Omental fat pad (tissue), 4 donors: ENCODE results near the gene GJB1. TPM values are rescaled to one million over a fixed set of nuclear protein-coding genes. Genes with fewer than 3 reads are reported as not detected.

ENCODE experiments used
- ATAC-seq: fragments of 150-250 bp; one replicate; pipeline ENCODE4 v1.9.1; 2016; ENCODE audit warnings: mild to moderate bottlenecking, moderate library complexity; ENCODE audit not compliant: low FRiP score
- DNase-seq: peaks from one replicate; pipeline ENCODE4 v3.0.0-alpha.2; 2019; ENCODE audit warnings: low spot score
- total RNA-seq, 4 donors: library from RNA; depleted of rRNA; stranded (reverse); fragments of >200 nt; gene quantifications; one replicate each; pipeline ENCODE4 v1.1.0, GENCODE V29; 2016
- TF ChIP-seq, protein P1 (sequence below), 3 donors: fragments of 450-650 bp; IDR thresholded peaks; one replicate each; pipeline ENCODE4 v1.5.1; 2016 to 2017; ENCODE audit warnings: antibody characterized with exemption in 3 of 3, mild to moderate bottlenecking in 3 of 3, moderate library complexity in 2 of 3

Gene GJB1
- total RNA-seq, 4 donors from 2014 or later: 0.31 TPM; not detected in 3

DNA sequence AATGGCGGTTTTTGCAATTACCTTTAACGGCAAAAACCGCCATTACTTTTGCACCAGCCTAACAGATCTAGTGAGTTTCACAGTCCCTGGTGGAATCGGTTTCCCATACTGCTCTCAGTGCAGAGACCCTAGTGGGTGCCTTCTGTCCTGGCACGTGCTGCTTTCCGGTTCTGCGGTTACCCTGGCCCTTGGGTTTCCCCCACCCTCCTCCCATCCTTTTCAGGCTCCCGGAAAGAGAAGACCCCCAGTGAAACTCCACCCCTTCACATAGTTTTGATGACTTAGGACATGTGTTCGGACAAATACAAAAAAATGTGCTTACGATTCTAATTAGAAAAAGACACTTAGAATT lies 41.5 kb upstream of the GJB1 start:
- TF ChIP-seq, protein P1, sequence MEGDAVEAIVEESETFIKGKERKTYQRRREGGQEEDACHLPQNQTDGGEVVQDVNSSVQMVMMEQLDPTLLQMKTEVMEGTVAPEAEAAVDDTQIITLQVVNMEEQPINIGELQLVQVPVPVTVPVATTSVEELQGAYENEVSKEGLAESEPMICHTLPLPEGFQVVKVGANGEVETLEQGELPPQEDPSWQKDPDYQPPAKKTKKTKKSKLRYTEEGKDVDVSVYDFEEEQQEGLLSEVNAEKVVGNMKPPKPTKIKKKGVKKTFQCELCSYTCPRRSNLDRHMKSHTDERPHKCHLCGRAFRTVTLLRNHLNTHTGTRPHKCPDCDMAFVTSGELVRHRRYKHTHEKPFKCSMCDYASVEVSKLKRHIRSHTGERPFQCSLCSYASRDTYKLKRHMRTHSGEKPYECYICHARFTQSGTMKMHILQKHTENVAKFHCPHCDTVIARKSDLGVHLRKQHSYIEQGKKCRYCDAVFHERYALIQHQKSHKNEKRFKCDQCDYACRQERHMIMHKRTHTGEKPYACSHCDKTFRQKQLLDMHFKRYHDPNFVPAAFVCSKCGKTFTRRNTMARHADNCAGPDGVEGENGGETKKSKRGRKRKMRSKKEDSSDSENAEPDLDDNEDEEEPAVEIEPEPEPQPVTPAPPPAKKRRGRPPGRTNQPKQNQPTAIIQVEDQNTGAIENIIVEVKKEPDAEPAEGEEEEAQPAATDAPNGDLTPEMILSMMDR (IDR thresholded peaks at IDR 0.05): no peak
- ATAC-seq (no peak), DNase-seq (no peak)

DNA sequence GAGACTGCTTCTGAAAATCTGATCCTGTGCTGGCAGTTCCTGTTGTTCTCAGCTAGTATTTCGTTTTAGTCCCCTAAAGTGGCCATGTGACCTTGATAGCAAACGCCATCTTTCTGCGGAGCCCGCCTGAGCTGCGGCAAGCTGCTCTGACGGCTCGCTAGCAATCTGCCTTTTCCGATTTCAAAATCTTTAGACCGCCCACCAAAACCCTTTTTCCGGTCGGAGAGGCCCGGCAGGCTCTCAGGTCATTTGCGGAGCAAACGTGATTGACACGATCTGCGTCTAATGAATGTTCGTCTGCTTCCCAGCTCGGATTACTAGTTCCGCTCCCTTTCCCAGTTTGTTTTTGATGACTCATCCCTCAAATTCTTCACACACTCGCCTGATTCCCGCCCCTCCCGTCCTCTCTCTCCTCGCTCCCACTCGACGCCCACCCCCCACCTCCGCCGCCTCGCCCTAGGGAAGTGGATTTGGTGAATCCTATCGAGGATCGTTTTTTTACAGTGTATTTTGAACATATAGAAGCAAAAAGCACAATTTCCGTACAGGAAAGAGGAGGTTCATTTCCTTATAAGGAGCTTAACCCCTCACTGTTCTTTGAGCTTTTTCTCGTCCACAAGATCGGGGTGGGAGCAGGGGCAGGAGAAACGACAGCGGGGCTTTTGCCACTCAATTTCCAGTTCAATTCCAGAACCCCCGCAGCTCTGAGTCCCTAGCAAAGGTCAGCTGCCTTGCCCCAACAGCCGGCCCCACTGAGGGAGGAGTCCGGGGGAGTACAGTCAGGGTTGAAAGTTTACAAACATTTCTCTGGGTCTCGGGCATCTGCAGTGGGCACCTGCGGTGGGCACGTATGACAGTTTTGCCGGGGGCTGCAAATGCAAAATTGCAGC lies 40.9 kb upstream of the GJB1 start:
- ATAC-seq: peak; percentile 86
- peak; percentile 27 for DNase-seq
- TF ChIP-seq, protein P1 (IDR thresholded peaks at IDR 0.05): no peak

DNA sequence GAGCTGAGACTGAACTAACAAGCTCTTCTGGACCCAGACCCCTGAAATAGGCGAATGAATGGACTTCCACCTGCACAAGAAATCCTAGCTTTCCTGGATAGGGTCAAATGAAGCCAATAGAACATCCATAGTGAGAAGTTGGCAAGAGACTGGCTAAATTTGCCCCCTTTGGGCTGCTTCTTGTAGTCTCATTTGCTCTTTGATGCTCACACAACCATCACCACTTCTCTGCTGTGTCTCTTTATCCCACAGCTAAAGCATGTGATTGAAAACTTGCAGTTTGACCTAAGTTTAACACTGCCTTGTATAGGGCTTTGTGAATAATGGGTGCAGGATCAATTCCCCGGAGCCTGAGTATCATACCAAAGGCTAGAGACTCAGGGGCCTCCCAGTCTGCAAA lies 40.2 kb upstream of the GJB1 start:
- ATAC-seq (no peak), DNase-seq (no peak)
- TF ChIP-seq, protein P1 (IDR thresholded peaks at IDR 0.05): no peak

DNA sequence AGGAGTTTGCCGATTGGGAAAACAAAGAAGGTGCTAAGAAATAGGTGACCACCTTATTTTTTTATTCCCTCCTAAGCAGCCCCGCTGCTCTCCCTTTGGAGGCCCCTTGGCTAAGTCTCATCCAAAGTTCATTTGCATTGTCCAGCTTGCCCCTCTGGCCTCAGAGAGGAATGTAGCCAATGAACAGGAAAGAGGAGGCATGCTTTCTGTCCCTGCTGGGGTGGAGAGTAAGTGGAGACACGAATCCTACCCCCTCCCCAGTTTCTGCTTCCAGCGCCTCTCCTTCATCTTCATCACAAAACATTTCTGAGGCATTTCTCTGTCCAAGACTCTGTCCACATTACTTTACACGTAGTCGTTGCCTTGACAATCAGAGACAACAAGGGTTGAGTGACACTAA lies 39.7 kb upstream of the GJB1 start:
- no peak for ATAC-seq
- TF ChIP-seq, protein P1 (IDR thresholded peaks at IDR 0.05): no peak
- DNase-seq: no peak

DNA sequence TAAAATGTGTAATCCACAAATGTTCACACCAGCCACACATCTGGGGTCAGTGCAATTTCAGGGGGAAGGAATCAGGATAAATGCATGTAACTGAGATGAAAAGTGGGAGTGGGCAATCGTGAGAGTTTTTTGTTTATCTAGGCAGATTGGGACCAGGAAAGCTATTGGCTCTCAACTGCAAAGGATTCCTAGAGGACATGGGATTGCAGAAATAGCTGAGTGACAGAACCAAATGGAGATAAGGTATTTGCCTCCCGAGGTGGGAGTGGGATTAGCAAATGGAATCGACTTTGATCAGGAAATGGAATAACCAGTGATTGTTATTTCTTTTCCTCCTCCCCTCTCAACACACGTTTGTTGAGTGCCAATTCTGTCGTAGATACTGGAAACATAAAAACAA lies 38.9 kb upstream of the GJB1 start:
- TF ChIP-seq, protein P1 (IDR thresholded peaks at IDR 0.05): no peak
- DNase-seq (no peak), ATAC-seq (no peak)

DNA sequence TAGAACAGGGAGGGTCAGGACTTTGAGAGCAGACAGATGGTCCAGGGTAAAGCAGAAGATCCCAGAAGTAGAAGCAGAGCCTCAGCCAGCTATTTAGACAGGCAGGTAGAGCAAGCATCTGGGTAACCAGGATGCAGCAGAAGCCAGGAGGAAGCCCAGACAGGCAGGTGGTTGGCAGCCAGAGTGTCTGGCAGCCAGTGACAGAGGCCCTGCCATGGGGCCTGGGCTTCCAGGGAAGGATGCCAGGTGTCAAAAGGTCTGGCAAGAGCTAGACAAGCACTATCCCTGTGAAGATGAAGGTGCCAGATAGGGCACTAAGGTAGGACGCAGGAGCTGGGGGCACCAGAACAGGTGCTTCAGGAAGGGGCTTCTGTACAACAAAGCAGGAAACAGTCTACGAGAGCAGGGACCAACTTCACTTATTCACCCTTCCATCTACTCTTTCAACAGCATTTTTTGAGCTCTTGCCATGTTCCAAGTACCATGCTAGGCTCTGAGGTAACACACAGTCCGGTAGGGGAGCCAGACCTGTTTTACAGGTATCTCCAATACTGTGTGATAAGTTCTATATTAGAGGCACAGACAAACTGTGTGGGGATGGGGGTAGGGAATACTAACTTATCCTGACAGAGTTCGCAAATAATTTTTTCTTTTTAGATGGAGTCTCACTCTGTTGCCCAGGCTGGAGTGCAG lies 38.1 kb upstream of the GJB1 start:
- DNase-seq (no peak), ATAC-seq (no peak)
- TF ChIP-seq, protein P1 (IDR thresholded peaks at IDR 0.05): no peak
